Suppressor macrophage treated with lipopolysaccharide for 1 hour (primary cell): ENCODE results near the gene YTHDF1.

Experiments
- DNase-seq, 3 donors: peaks; one replicate each; pipeline ENCODE4 v3.0.0-alpha.2; 2020 to 2022

Gene YTHDF1

GRCh38 chr20:63206878-63207277, 9.1 kb downstream of the YTHDF1 start:
- no peak for DNase-seq

- DNase-seq = no peak
Observed at GRCh38 chr20:63205896-63206295, 10.0 kb downstream of the YTHDF1 start.

- DNase-seq = no peak
Observed at GRCh38 chr20:63204362-63204761, 11.6 kb downstream of the YTHDF1 start.

- no peak for DNase-seq
Observed at GRCh38 chr20:63202811-63203526, 13.0 kb downstream of the YTHDF1 start.

- DNase-seq = no peak
Observed at GRCh38 chr20:63202021-63202420, 13.9 kb downstream of the YTHDF1 start.

GRCh38 chr20:63198606-63199005, 17.3 kb downstream of the YTHDF1 start:
- no peak for DNase-seq

- DNase-seq = no peak
Observed at GRCh38 chr20:63196768-63197470, 19.0 kb downstream of the YTHDF1 start.

- no peak for DNase-seq
Observed at GRCh38 chr20:63194797-63195173, 21.1 kb downstream of the YTHDF1 start.

GRCh38 chr20:63194007-63194796, 21.7 kb downstream of the YTHDF1 start:
- DNase-seq = no peak

GRCh38 chr20:63192721-63193120, 23.2 kb downstream of the YTHDF1 start:
- no peak for DNase-seq

GRCh38 chr20:63191400-63191799, 24.5 kb downstream of the YTHDF1 start:
- DNase-seq = no peak

- DNase-seq = no peak
Observed at GRCh38 chr20:63190828-63191227, 25.1 kb downstream of the YTHDF1 start.

GRCh38 chr20:63189846-63190559, 25.9 kb downstream of the YTHDF1 start:
- DNase-seq = no peak

- no peak for DNase-seq
Observed at GRCh38 chr20:63189322-63189642, 26.6 kb downstream of the YTHDF1 start.

- no peak for DNase-seq
Observed at GRCh38 chr20:63188641-63189321, 27.1 kb downstream of the YTHDF1 start.

- DNase-seq = no peak
Observed at GRCh38 chr20:63188159-63188442, 27.8 kb downstream of the YTHDF1 start.

GRCh38 chr20:63187338-63188158, 28.4 kb downstream of the YTHDF1 start:
- no peak for DNase-seq

GRCh38 chr20:63186528-63187316, 29.2 kb downstream of the YTHDF1 start:
- DNase-seq = no peak

- DNase-seq = no peak
Observed at GRCh38 chr20:63186084-63186483, 29.8 kb downstream of the YTHDF1 start.

GRCh38 chr20:63185215-63185796, 30.6 kb downstream of the YTHDF1 start:
- DNase-seq = no peak
